ENCODE results near the gene FAM136A.
"Not testable (repeated sequence)": the region's sequence is repeated elsewhere in the genome, so short reads cannot be mapped to it uniquely, and the experiment has no call there.

FAM136A gene

GRCh38 chr2:70301344-70302194, at the start of gene FAM136A:
TSS of gene FAM136A (minus strand) at chr2:70302067. CDS start at chr2:70302011, 56 bp downstream.
- peak; percentile 84 to 85 for DNase-seq (ENCODE audit: low read depth in 2 of 2)

- DNase-seq (ENCODE audit: low read depth in 2 of 2): no peak
Observed at GRCh38 chr2:70349921-70350685, 48.2 kb upstream of the FAM136A start.

GRCh38 chr2:70347831-70348230, 46.0 kb upstream of the FAM136A start:
- DNase-seq (ENCODE audit: low read depth in 2 of 2): no peak

GRCh38 chr2:70344195-70344594, 42.3 kb upstream of the FAM136A start:
- DNase-seq (ENCODE audit: low read depth in 2 of 2): no peak

GRCh38 chr2:70341477-70341765, 39.6 kb upstream of the FAM136A start:
- DNase-seq (ENCODE audit: low read depth in 2 of 2): no peak

- peak in 1 of 2 donors; percentile 16 for DNase-seq (ENCODE audit: low read depth in 2 of 2)
Observed at GRCh38 chr2:70340761-70341476, 39.1 kb upstream of the FAM136A start.

- no peak for DNase-seq (ENCODE audit: low read depth in 2 of 2)
Observed at GRCh38 chr2:70340075-70340474, 38.2 kb upstream of the FAM136A start.

- no peak for DNase-seq (ENCODE audit: low read depth in 2 of 2)
Observed at GRCh38 chr2:70336552-70336951, 34.7 kb upstream of the FAM136A start.

- DNase-seq (ENCODE audit: low read depth in 2 of 2): no peak
Observed at GRCh38 chr2:70331012-70331411, 29.1 kb upstream of the FAM136A start.

- DNase-seq (ENCODE audit: low read depth in 2 of 2): no peak
Observed at GRCh38 chr2:70330476-70330875, 28.6 kb upstream of the FAM136A start.

- no peak for DNase-seq (ENCODE audit: low read depth in 2 of 2)
Observed at GRCh38 chr2:70328921-70329561, 27.2 kb upstream of the FAM136A start.

GRCh38 chr2:70325875-70326274, 24.0 kb upstream of the FAM136A start:
- no peak for DNase-seq (ENCODE audit: low read depth in 2 of 2)

GRCh38 chr2:70322518-70322917, 20.7 kb upstream of the FAM136A start:
- no peak for DNase-seq (ENCODE audit: low read depth in 2 of 2)

GRCh38 chr2:70321370-70321769, 19.5 kb upstream of the FAM136A start:
- DNase-seq (ENCODE audit: low read depth in 2 of 2): no peak

GRCh38 chr2:70314640-70315039, 12.8 kb upstream of the FAM136A start:
- no peak for DNase-seq (ENCODE audit: low read depth in 2 of 2)

- no peak for DNase-seq (ENCODE audit: low read depth in 2 of 2)
Observed at GRCh38 chr2:70312560-70312959, 10.7 kb upstream of the FAM136A start.

- DNase-seq (ENCODE audit: low read depth in 2 of 2): no peak
Observed at GRCh38 chr2:70310899-70311298, 9.0 kb upstream of the FAM136A start.

- no peak for DNase-seq (ENCODE audit: low read depth in 2 of 2)
Observed at GRCh38 chr2:70305531-70305930, 3.7 kb upstream of the FAM136A start.

- DNase-seq (ENCODE audit: low read depth in 2 of 2): no peak
Observed at GRCh38 chr2:70304498-70304897, 2.6 kb upstream of the FAM136A start.

- DNase-seq (ENCODE audit: low read depth in 2 of 2): no peak
Observed at GRCh38 chr2:70303186-70303585, 1.3 kb upstream of the FAM136A start.

GRCh38 chr2:70302195-70302546, 304 bp upstream of the FAM136A start:
- DNase-seq (ENCODE audit: low read depth in 2 of 2): not testable (repeated sequence)

GRCh38 chr2:70300771-70301343, 1.0 kb downstream of the FAM136A start:
- no peak for DNase-seq (ENCODE audit: low read depth in 2 of 2)

Data from stimulated activated CD4-positive, alpha-beta T cell treated with anti-CD3 and anti-CD28 coated beads, Interleukin-4, amount 100 ng/mL, for 48 hours (primary cell).